ENCODE measurements around the gene SVOPL.

The SVOPL gene

DNA sequence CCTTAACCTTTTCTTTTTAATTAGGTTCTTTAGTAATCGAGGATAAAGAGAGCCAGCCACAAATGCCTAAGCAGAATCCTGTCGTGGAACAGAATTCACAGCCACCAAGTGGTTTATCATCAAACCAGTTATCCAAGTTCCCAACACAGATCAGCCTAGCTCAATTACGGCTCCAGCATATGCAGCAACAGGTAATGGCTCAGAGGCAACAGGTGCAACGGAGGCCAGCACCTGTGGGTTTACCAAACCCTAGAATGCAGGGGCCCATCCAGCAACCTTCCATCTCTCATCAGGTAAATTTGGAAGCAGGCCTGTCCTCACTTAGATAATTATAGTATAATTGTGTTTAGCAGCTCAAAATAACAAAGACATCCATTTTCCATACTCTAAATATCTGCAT, 146.5 kb downstream of the SVOPL start:
- Histone ChIP-seq H3K27ac (no peak overlapping the region), H3K4me1 (ENCODE audit: control insufficient read depth in 1 of 2, insufficient read depth in 1 of 2, low read depth in 1 of 2, low read length in 1 of 2) (no peaks in the 10 kb centered on the region), H3K4me3 (ENCODE audit: low read depth in 1 of 2, low read length in 1 of 2) (no peak overlapping the region), H3K9me3 (peaks cover 40% of the 10 kb centered on the region), H3K36me3 (peaks cover 73% of the 10 kb centered on the region), H3K27me3 (no peaks in the 10 kb centered on the region)
- TF ChIP-seq CTCF (IDR thresholded peaks at IDR 0.05), result no peak

- no peak for TF ChIP-seq CTCF (IDR thresholded peaks at IDR 0.05)
- peaks cover 70% of the 10 kb centered on the region for H3K36me3 ChIP-seq
Observed at GRCh38 chr7:138553805-138554204, 147.4 kb downstream of the SVOPL start.

GRCh38 chr7:138551102-138551501, 150.1 kb downstream of the SVOPL start:
- TF ChIP-seq CTCF (IDR thresholded peaks at IDR 0.05), result no peak
- H3K4me1 ChIP-seq (ENCODE audit: control insufficient read depth in 1 of 2, insufficient read depth in 1 of 2, low read depth in 1 of 2, low read length in 1 of 2), result no peaks in the 10 kb centered on the region
- H3K36me3 ChIP-seq, result peaks cover 49% of the 10 kb centered on the region
- no peak overlapping the region for H3K27ac ChIP-seq
- H3K4me3 ChIP-seq (ENCODE audit: low read depth in 1 of 2, low read length in 1 of 2), result no peak overlapping the region
- H3K9me3 ChIP-seq, result peaks cover 9% of the 10 kb centered on the region
- no peaks in the 10 kb centered on the region for H3K27me3 ChIP-seq

More at GRCh38 chr7:138553805-138554204, 147.4 kb downstream of the SVOPL start:
- Histone ChIP-seq H3K4me1 (ENCODE audit: control insufficient read depth in 1 of 2, insufficient read depth in 1 of 2, low read depth in 1 of 2, low read length in 1 of 2) (no peaks in the 10 kb centered on the region), H3K27me3 (no peaks in the 10 kb centered on the region), H3K4me3 (ENCODE audit: low read depth in 1 of 2, low read length in 1 of 2) (no peak overlapping the region), H3K27ac (no peak overlapping the region), H3K9me3 (peaks cover 36% of the 10 kb centered on the region)

DNA sequence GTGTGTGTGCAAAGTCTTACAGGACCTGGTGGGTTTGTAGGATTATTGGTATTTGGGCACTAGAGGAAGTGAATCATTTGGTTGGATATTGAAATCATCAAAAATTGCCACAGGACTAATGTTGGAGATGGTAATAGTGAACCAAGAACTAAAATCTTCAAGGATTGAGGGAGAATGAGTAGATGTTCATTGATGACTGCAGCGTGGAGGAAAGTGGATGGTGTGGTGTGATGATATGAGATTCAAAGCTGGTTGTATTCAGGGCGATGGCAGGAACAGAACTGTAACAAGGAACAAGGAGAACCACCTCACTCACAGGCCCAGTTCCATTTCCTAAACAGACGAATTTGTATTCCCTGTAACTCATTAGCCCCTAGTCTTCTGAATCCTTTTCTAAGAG, 150.8 kb downstream of the SVOPL start:
- Histone ChIP-seq H3K9me3 (peaks cover 4% of the 10 kb centered on the region), H3K4me3 (ENCODE audit: low read depth in 1 of 2, low read length in 1 of 2) (no peak overlapping the region), H3K27ac (no peak overlapping the region), H3K4me1 (ENCODE audit: control insufficient read depth in 1 of 2, insufficient read depth in 1 of 2, low read depth in 1 of 2, low read length in 1 of 2) (no peaks in the 10 kb centered on the region), H3K36me3 (peaks cover 43% of the 10 kb centered on the region), H3K27me3 (no peaks in the 10 kb centered on the region)
- TF ChIP-seq CTCF (IDR thresholded peaks at IDR 0.05), result no peak

DNA sequence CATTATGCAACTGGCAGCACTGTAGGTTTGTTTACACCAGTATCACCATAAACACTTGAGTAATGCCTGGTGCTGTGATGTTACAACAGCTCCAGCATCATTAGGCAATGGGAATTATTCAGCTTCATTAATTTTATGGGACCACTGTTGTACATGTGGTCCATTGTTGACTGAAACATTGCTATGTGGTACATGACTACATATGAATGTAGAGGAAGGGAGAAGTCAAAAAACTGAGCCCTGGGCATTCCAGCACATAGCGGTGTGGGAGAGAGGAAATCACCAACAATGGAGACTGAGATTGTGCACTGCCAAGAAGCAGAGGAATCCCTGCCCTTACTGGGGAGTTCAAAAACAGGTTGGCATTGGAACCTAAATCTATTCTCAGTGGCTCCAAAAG, 152.1 kb downstream of the SVOPL start:
- no peak for TF ChIP-seq CTCF (IDR thresholded peaks at IDR 0.05)
- Histone ChIP-seq H3K4me3 (ENCODE audit: low read depth in 1 of 2, low read length in 1 of 2) (no peak overlapping the region), H3K36me3 (peaks cover 34% of the 10 kb centered on the region), H3K9me3 (peaks cover 4% of the 10 kb centered on the region), H3K4me1 (ENCODE audit: control insufficient read depth in 1 of 2, insufficient read depth in 1 of 2, low read depth in 1 of 2, low read length in 1 of 2) (no peaks in the 10 kb centered on the region), H3K27me3 (no peaks in the 10 kb centered on the region), H3K27ac (no peak overlapping the region)

- Histone ChIP-seq H3K36me3 (peaks cover 12% of the 10 kb centered on the region), H3K4me3 (ENCODE audit: low read depth in 1 of 2, low read length in 1 of 2) (no peak overlapping the region), H3K27me3 (no peaks in the 10 kb centered on the region), H3K27ac (no peak overlapping the region), H3K9me3 (peaks cover 4% of the 10 kb centered on the region), H3K4me1 (ENCODE audit: control insufficient read depth in 1 of 2, insufficient read depth in 1 of 2, low read depth in 1 of 2, low read length in 1 of 2) (no peaks in the 10 kb centered on the region)
- no peak for TF ChIP-seq CTCF (IDR thresholded peaks at IDR 0.05)
Observed at GRCh38 chr7:138546829-138547228, 154.3 kb downstream of the SVOPL start.

All from neutrophil (primary cell).